Thymus (tissue), 11 donors: ENCODE measurements around the gene BASP1. TPM values are rescaled to one million over a fixed set of nuclear protein-coding genes. Genes with fewer than 3 reads are reported as not detected.
A peak's percentile ranks its signal among the peaks of the same experiment; 100 is the strongest.
"Not testable (repeated sequence)": the region's sequence is repeated elsewhere in the genome, so short reads cannot be mapped to it uniquely, and the experiment has no call there.

Experiments used
- DNase-seq, 9 donors: peaks; one replicate each; pipeline ENCODE4 v3.0.0-alpha.2; 2013; ENCODE audit warnings: low spot score in 9 of 9, low read depth in 6 of 9, missing footprints in 1 of 9
- H3K27ac ChIP-seq, 2 donors: one replicate each; pipeline ENCODE4 v1.5.1; 2013; ENCODE audit warnings: control low read depth in 1 of 2, low read depth in 1 of 2, low read length in 1 of 2, mild to moderate bottlenecking in 1 of 2, moderate library complexity in 1 of 2
- H3K27me3 ChIP-seq, 2 donors: one replicate each; pipeline ENCODE4 v1.5.1; 2013; ENCODE audit warnings: low read length in 1 of 2; ENCODE audit not compliant: control insufficient read depth in 2 of 2, insufficient read depth in 1 of 2
- H3K36me3 ChIP-seq, 2 donors: one replicate each; pipeline ENCODE4 v1.5.1; 2013; ENCODE audit warnings: low read length in 1 of 2, mild to moderate bottlenecking in 1 of 2, moderate library complexity in 1 of 2; ENCODE audit not compliant: control insufficient read depth in 2 of 2, insufficient read depth in 2 of 2
- H3K4me1 ChIP-seq, 2 donors: one replicate each; pipeline ENCODE4 v1.5.1; 2013; ENCODE audit warnings: low read length in 2 of 2; ENCODE audit not compliant: control insufficient read depth in 2 of 2, insufficient read depth in 2 of 2
- H3K4me3 ChIP-seq, 2 donors: one replicate each; pipeline ENCODE4 v1.5.1; 2013; ENCODE audit warnings: low read length in 2 of 2, control low read depth in 1 of 2, mild to moderate bottlenecking in 1 of 2
- H3K9me3 ChIP-seq, 2 donors: one replicate each; pipeline ENCODE4 v1.5.1; 2013; ENCODE audit warnings: low read length in 1 of 2, mild to moderate bottlenecking in 1 of 2; ENCODE audit not compliant: control insufficient read depth in 2 of 2, insufficient read depth in 1 of 2
- WGBS: extraction: QIAGEN DNeasy Blood & Tissue Kit; methylation state at CpG from one replicate; pipeline ENCODE4 v1.1.7; 2013; 5-methylcytosine and 5-hydroxymethylcytosine counted together
- polyA plus RNA-seq: library from polyadenylated mRNA; stranded (reverse); fragments of 200-250 nt; gene quantifications from one replicate; pipeline ENCODE4 v1.2.3, GENCODE V29; 2013
- total RNA-seq: library from RNA; stranded (reverse); fragments of 120-200 nt; gene quantifications from one replicate; pipeline ENCODE4 v1.2.4, GENCODE V29; 2013
- donor health status: healthy.

The BASP1 gene
- total and polyA plus RNA-seq, 2 donors, result 24.3 to 53.5 TPM

- no peaks in the 10 kb centered on the region for H3K9me3 ChIP-seq
- 98% methylated on average over 1 of the region's 1 CpG for WGBS
- no peaks in the 10 kb centered on the region for H3K4me1 ChIP-seq
- no peak for DNase-seq
- H3K27me3 ChIP-seq, result no peaks in the 10 kb centered on the region
- H3K27ac ChIP-seq, result no peak overlapping the region
- no peaks in the 10 kb centered on the region for H3K36me3 ChIP-seq
- no peak overlapping the region for H3K4me3 ChIP-seq
Observed at GRCh38 chr5:17252543-17252942, 35.1 kb downstream of the BASP1 start.

- peak in 1 of 9 donors; percentile 25 for DNase-seq
- WGBS, result 66% methylated on average over 6 of the region's 6 CpGs
- Histone ChIP-seq H3K27ac (no peak overlapping the region), H3K4me3 (no peak overlapping the region), H3K27me3 (no peaks in the 10 kb centered on the region), H3K36me3 (no peaks in the 10 kb centered on the region), H3K4me1 (no peaks in the 10 kb centered on the region), H3K9me3 (no peaks in the 10 kb centered on the region)
Observed at GRCh38 chr5:17255471-17256021, 38.1 kb downstream of the BASP1 start.

GRCh38 chr5:17256171-17256570, 38.7 kb downstream of the BASP1 start:
- no peak for DNase-seq
- Histone ChIP-seq H3K27ac (no peak overlapping the region), H3K4me1 (no peaks in the 10 kb centered on the region), H3K9me3 (no peaks in the 10 kb centered on the region), H3K4me3 (no peak overlapping the region), H3K36me3 (no peaks in the 10 kb centered on the region), H3K27me3 (no peaks in the 10 kb centered on the region)
- WGBS, result 89% methylated on average over 3 of the region's 3 CpGs

GRCh38 chr5:17256839-17257238, 39.4 kb downstream of the BASP1 start:
- no peak for DNase-seq
- Histone ChIP-seq H3K27me3 (no peaks in the 10 kb centered on the region), H3K4me3 (no peak overlapping the region), H3K36me3 (no peaks in the 10 kb centered on the region), H3K27ac (no peak overlapping the region), H3K4me1 (no peaks in the 10 kb centered on the region), H3K9me3 (no peaks in the 10 kb centered on the region)

GRCh38 chr5:17257705-17258273, 40.4 kb downstream of the BASP1 start:
- H3K36me3 ChIP-seq, result no peaks in the 10 kb centered on the region
- H3K4me3 ChIP-seq, result no peak overlapping the region
- no peaks in the 10 kb centered on the region for H3K27me3 ChIP-seq
- DNase-seq, result no peak
- no peaks in the 10 kb centered on the region for H3K4me1 ChIP-seq
- WGBS, result 91% methylated on average over 5 of the region's 5 CpGs
- H3K9me3 ChIP-seq, result no peaks in the 10 kb centered on the region
- H3K27ac ChIP-seq, result no peak overlapping the region

- Histone ChIP-seq H3K4me1 (no peaks in the 10 kb centered on the region), H3K9me3 (no peaks in the 10 kb centered on the region), H3K27ac (no peak overlapping the region), H3K4me3 (no peak overlapping the region), H3K36me3 (no peaks in the 10 kb centered on the region), H3K27me3 (no peaks in the 10 kb centered on the region)
- 91% methylated on average over 2 of the region's 2 CpGs for WGBS
- no peak for DNase-seq
Observed at GRCh38 chr5:17258431-17258830, 41.0 kb downstream of the BASP1 start.

GRCh38 chr5:17259012-17259411, 41.6 kb downstream of the BASP1 start:
- DNase-seq, H3K36me3 ChIP-seq, H3K9me3 ChIP-seq, H3K4me3 ChIP-seq, H3K27ac ChIP-seq, H3K27me3 ChIP-seq, H3K4me1 ChIP-seq: not testable (repeated sequence)
- 90% methylated on average over 4 of the region's 4 CpGs for WGBS

GRCh38 chr5:17259630-17260257, 42.3 kb downstream of the BASP1 start:
- no peak for DNase-seq
- no peaks in the 10 kb centered on the region for H3K36me3 ChIP-seq
- H3K4me3 ChIP-seq, result no peak overlapping the region
- no peaks in the 10 kb centered on the region for H3K9me3 ChIP-seq
- H3K27me3 ChIP-seq, result no peaks in the 10 kb centered on the region
- 84% methylated on average over 5 of the region's 5 CpGs for WGBS
- H3K27ac ChIP-seq, result no peak overlapping the region
- H3K4me1 ChIP-seq, result no peaks in the 10 kb centered on the region

- WGBS, result 95% methylated on average over 5 of the region's 5 CpGs
- DNase-seq, result no peak
- Histone ChIP-seq H3K9me3 (no peaks in the 10 kb centered on the region), H3K4me1 (no peaks in the 10 kb centered on the region), H3K27me3 (no peaks in the 10 kb centered on the region), H3K27ac (no peak overlapping the region), H3K4me3 (no peak overlapping the region), H3K36me3 (no peaks in the 10 kb centered on the region)
Observed at GRCh38 chr5:17260549-17260948, 43.1 kb downstream of the BASP1 start.
